Endothelial cell (in vitro differentiated cells): Measurements from ENCODE around the gene EFNB3. TPM values are rescaled to one million over a fixed set of nuclear protein-coding genes. Genes with fewer than 3 reads are reported as not detected.

ENCODE experiments used
- DNase-seq: peaks from one replicate; pipeline ENCODE4 v3.0.0; 2021; ENCODE audit warnings: low spot score
- H3K27ac Mint-ChIP-seq: one replicate; pipeline ENCODE4 v1.8.0; 2021; ENCODE audit warnings: mixed read lengths, inconsistent platforms; ENCODE audit not compliant: unreplicated experiment
- H3K27me3 Mint-ChIP-seq: one replicate; pipeline ENCODE4 v1.8.0; 2021; ENCODE audit warnings: mild to moderate bottlenecking, moderate library complexity, mixed read lengths, inconsistent platforms; ENCODE audit not compliant: unreplicated experiment
- H3K36me3 Mint-ChIP-seq: one replicate; pipeline ENCODE4 v1.8.0; 2021; ENCODE audit warnings: mild to moderate bottlenecking, low read depth, mixed read lengths, inconsistent platforms; ENCODE audit not compliant: unreplicated experiment
- H3K4me1 Mint-ChIP-seq: one replicate; pipeline ENCODE4 v1.8.0; 2021; ENCODE audit warnings: mild to moderate bottlenecking, mixed read lengths, inconsistent platforms; ENCODE audit not compliant: unreplicated experiment
- H3K4me3 Mint-ChIP-seq: one replicate; pipeline ENCODE4 v1.8.0; 2021; ENCODE audit warnings: mild to moderate bottlenecking, mixed read lengths, inconsistent platforms; ENCODE audit not compliant: unreplicated experiment
- H3K9me3 Mint-ChIP-seq: one replicate; pipeline ENCODE4 v1.8.0; 2021; ENCODE audit warnings: mixed read lengths, inconsistent platforms; ENCODE audit not compliant: unreplicated experiment
- total RNA-seq: library from RNA; stranded (reverse); fragmentation: NEBNext Ultra II Directional; extraction: Animal tissue kit (Norgen Biotek cat#: 25700); gene quantifications from one replicate; pipeline ENCODE4 v1.2.1, GENCODE V29; 2021; ENCODE audit not compliant: unreplicated experiment
- TF ChIP-seq, protein P1 (sequence below): fragments of 200-600 bp; sonication (generic); IDR thresholded peaks from one replicate; pipeline ENCODE4 v1.5.0; 2021; ENCODE audit warnings: antibody characterized with exemption; ENCODE audit not compliant: unreplicated experiment

EFNB3 gene
- total RNA-seq, 1 donor from 2014 or later, result 61.9 TPM

DNA sequence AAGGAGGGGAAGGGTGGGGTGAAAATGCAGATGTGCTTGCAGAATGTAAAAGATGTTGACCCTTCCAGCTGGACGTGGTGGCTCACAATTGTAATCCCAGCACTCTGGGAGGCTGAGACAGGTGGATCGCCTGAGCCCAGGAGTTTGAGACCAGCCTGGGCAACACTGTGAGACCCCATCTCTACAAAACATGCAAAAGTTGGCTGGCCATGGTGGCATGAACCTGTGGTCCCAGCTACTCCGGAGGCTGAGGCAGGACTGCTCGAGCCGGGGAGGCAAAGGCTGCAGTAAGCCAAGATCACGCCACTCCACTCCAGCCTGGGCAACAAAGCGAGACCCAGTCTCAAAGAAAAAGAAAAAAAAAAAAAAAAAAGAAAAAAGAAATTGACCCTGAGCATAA is 36.5 kb upstream of the EFNB3 start:
- Mint-ChIP-seq H3K27ac (no peak overlapping the region), H3K4me3 (no peak overlapping the region), H3K9me3 (no peaks in the 10 kb centered on the region), H3K27me3 (peaks cover 2% of the 10 kb centered on the region), H3K4me1 (no peaks in the 10 kb centered on the region), H3K36me3 (peaks cover 22% of the 10 kb centered on the region)
- TF ChIP-seq, protein P1, sequence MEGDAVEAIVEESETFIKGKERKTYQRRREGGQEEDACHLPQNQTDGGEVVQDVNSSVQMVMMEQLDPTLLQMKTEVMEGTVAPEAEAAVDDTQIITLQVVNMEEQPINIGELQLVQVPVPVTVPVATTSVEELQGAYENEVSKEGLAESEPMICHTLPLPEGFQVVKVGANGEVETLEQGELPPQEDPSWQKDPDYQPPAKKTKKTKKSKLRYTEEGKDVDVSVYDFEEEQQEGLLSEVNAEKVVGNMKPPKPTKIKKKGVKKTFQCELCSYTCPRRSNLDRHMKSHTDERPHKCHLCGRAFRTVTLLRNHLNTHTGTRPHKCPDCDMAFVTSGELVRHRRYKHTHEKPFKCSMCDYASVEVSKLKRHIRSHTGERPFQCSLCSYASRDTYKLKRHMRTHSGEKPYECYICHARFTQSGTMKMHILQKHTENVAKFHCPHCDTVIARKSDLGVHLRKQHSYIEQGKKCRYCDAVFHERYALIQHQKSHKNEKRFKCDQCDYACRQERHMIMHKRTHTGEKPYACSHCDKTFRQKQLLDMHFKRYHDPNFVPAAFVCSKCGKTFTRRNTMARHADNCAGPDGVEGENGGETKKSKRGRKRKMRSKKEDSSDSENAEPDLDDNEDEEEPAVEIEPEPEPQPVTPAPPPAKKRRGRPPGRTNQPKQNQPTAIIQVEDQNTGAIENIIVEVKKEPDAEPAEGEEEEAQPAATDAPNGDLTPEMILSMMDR, result no peak
- DNase-seq, result no peak

DNA sequence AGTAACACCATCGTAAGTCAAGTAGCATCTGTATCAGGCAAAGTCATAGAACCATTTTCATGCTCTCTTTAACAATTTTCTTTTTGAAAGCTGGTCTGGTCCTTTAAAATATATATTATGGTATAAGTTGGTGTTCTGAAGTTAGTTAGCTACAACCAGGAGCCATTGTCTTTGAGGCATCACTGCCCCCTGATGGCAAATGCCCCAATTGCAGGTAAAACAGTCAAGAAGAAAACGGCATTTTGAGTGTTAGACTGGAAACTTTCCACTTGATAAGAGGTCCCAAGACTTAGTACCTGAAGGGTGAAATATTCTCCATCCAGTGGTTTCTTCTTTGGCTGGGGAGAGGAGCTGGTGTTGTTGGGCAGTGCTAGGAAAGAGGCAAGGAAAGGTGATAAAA is 31.8 kb upstream of the EFNB3 start:
- H3K4me1 Mint-ChIP-seq, result peaks cover 21% of the 10 kb centered on the region
- H3K27ac Mint-ChIP-seq, result no peak overlapping the region
- H3K4me3 Mint-ChIP-seq, result peak overlapping the region; percentile 89
- peaks cover 5% of the 10 kb centered on the region for H3K27me3 Mint-ChIP-seq
- TF ChIP-seq, protein P1, result peak; percentile 89
- DNase-seq, result no peak
- H3K36me3 Mint-ChIP-seq, result peaks cover 43% of the 10 kb centered on the region
- H3K9me3 Mint-ChIP-seq, result no peaks in the 10 kb centered on the region

DNA sequence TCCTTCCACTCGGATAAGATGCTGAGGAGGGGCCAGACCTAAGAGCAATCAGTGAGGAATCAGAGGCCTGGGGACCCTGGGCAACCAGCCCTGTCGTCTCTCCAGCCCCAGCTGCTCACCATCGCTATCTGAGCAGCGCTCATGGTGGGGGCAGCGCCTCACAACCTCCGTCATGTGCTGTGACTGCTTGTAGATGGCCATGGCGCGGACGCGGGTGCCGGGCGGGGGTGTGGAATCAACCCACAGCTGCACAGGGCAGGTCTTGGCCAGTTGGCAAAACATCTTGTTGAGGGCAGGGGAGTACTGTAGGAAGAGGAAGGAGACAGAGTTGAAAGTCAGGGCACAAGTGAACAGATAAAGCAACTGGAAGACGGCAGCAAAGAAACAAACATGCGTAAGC is 30.1 kb upstream of the EFNB3 start:
- H3K4me3 Mint-ChIP-seq, result peak overlapping the region; percentile 66
- TF ChIP-seq, protein P1, result no peak
- no peaks in the 10 kb centered on the region for H3K9me3 Mint-ChIP-seq
- peaks cover 43% of the 10 kb centered on the region for H3K36me3 Mint-ChIP-seq
- H3K27me3 Mint-ChIP-seq, result peaks cover 5% of the 10 kb centered on the region
- peaks cover 21% of the 10 kb centered on the region for H3K4me1 Mint-ChIP-seq
- no peak overlapping the region for H3K27ac Mint-ChIP-seq
- DNase-seq, result no peak

DNA sequence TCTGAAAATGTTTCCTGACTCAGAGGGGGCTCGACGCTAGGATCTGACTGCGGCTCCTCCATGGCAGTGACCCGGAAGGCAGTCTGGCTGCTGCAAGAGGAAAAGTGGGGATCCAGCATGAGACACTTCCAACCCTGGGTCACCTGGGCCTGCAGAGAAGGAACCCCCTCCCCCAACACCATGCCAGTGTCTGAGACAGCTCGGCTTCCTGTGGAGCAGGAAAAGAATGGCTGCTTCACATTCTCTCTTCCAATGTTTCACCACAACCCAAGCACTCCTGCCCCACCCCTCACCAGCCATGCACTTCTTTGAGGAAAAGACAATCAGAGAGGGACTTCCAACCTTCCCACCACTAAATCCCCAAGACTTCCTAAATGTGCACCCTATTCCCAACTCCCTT is 28.5 kb upstream of the EFNB3 start:
- H3K9me3 Mint-ChIP-seq, result no peaks in the 10 kb centered on the region

DNA sequence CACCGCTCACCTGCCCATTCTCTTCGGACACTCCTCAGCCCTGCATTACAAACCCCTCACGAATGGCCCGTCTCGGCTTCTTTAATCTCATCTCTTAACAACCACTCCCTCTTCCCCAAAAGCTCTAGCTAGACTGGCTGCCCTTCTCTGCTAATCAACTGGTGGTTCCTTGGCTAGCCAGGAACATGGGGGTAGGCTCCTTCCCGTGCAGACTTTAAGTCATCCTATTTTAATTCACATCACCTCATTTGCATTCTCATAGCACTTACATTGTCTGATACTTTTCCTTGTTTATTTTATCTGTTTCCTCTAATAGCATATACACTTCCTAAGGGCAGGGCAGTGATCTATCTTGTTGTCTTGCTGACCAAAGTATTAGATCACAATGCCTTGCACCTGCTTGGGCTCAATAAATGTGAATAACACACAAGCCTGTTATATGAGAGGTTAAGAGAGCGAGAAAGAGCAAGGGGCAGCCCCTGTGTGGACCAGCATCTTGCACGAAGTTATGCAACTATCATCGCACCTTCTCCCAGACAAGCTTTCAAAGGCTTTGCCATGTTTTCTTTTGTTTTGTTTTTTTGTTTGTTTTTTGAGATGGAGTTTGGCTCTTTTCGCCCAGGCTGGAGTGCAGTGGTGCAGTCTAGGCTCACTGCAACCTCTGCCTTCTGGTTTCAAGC is 27.5 kb upstream of the EFNB3 start:
- Mint-ChIP-seq H3K27ac (peak overlapping the region; percentile 89), H3K4me3 (peak overlapping the region; percentile 34), H3K4me1 (peaks cover 21% of the 10 kb centered on the region), H3K9me3 (no peaks in the 10 kb centered on the region), H3K27me3 (peaks cover 5% of the 10 kb centered on the region), H3K36me3 (peaks cover 33% of the 10 kb centered on the region)
- TF ChIP-seq, protein P1, result no peak
- no peak for DNase-seq

More for the DNA sequence above, 28.5 kb upstream of the EFNB3 start:
- Mint-ChIP-seq H3K27me3 (peaks cover 5% of the 10 kb centered on the region), H3K4me3 (peak overlapping the region; percentile 42), H3K27ac (peak overlapping the region; percentile 89), H3K36me3 (peaks cover 35% of the 10 kb centered on the region), H3K4me1 (peaks cover 21% of the 10 kb centered on the region)
- DNase-seq, result no peak
- TF ChIP-seq, protein P1, result no peak
